Dendritic cell treated with granulocyte-macrophage colony-stimulating factor and Interleukin-4, amounts not matched to agents 40 ng/mL and 50 ng/mL, for 4 days (primary cell): ENCODE measurements around the gene PCBP4.

Experiments used
- H3K27ac Mint-ChIP-seq: one replicate; pipeline ENCODE4 v1.8.0; 2022; ENCODE audit warnings: mild to moderate bottlenecking, mixed read lengths
- H3K27me3 Mint-ChIP-seq: one replicate; pipeline ENCODE4 v1.8.0; 2022; ENCODE audit warnings: mild to moderate bottlenecking, mixed read lengths
- H3K36me3 Mint-ChIP-seq: one replicate; pipeline ENCODE4 v1.8.0; 2022; ENCODE audit warnings: low read depth, mixed read lengths
- H3K4me1 Mint-ChIP-seq: one replicate; pipeline ENCODE4 v1.8.0; 2022; ENCODE audit warnings: low read depth, mixed read lengths
- H3K4me3 Mint-ChIP-seq: one replicate; pipeline ENCODE4 v1.8.0; 2022; ENCODE audit warnings: mild to moderate bottlenecking, moderate library complexity, mixed read lengths
- H3K9me3 Mint-ChIP-seq: one replicate; pipeline ENCODE4 v1.8.0; 2022; ENCODE audit warnings: mixed read lengths
- intact Hi-C: fragments of 100-400 bp; cut with micrococcal nuclease; formaldehyde crosslinking; loops from one replicate; pipeline ENCODE4 v1.15.0; 2022

The PCBP4 gene

GRCh38 chr3:51949121-51949520, 18.1 kb downstream of the PCBP4 start:
- Mint-ChIP-seq H3K36me3 (peaks cover 3% of the 10 kb centered on the region), H3K4me3 (no peak overlapping the region), H3K27me3 (peaks cover 4% of the 10 kb centered on the region), H3K9me3 (no peaks in the 10 kb centered on the region), H3K4me1 (peaks cover 29% of the 10 kb centered on the region), H3K27ac (no peak overlapping the region)
- intact Hi-C loops = no loop called here

- Mint-ChIP-seq H3K4me3 (no peak overlapping the region), H3K27me3 (peaks cover 3% of the 10 kb centered on the region), H3K27ac (no peak overlapping the region), H3K36me3 (peaks cover 5% of the 10 kb centered on the region), H3K4me1 (peaks cover 20% of the 10 kb centered on the region), H3K9me3 (no peaks in the 10 kb centered on the region)
- intact Hi-C loops = no loop called here
These were observed 19.2 kb downstream of the PCBP4 start for GRCh38 chr3:51948016-51948580.

GRCh38 chr3:51947215-51947900, 19.9 kb downstream of the PCBP4 start:
- Mint-ChIP-seq H3K36me3 (peaks cover 5% of the 10 kb centered on the region), H3K4me3 (no peak overlapping the region), H3K9me3 (no peaks in the 10 kb centered on the region), H3K27me3 (no peaks in the 10 kb centered on the region), H3K4me1 (peaks cover 23% of the 10 kb centered on the region), H3K27ac (no peak overlapping the region)
- intact Hi-C loops = no loop called here

GRCh38 chr3:51946796-51947195, 20.5 kb downstream of the PCBP4 start:
- Mint-ChIP-seq H3K27me3 (no peaks in the 10 kb centered on the region), H3K4me1 (peaks cover 23% of the 10 kb centered on the region), H3K9me3 (no peaks in the 10 kb centered on the region), H3K27ac (no peak overlapping the region), H3K4me3 (no peak overlapping the region), H3K36me3 (peaks cover 5% of the 10 kb centered on the region)
- intact Hi-C loops = no loop called here

GRCh38 chr3:51945926-51946705, 21.1 kb downstream of the PCBP4 start:
- H3K4me3 Mint-ChIP-seq = no peak overlapping the region
- H3K27me3 Mint-ChIP-seq = no peaks in the 10 kb centered on the region
- H3K36me3 Mint-ChIP-seq = peaks cover 5% of the 10 kb centered on the region
- H3K9me3 Mint-ChIP-seq = no peaks in the 10 kb centered on the region
- intact Hi-C loops = no loop called here
- H3K27ac Mint-ChIP-seq = no peak overlapping the region
- H3K4me1 Mint-ChIP-seq = peaks cover 26% of the 10 kb centered on the region

- no peaks in the 10 kb centered on the region for H3K27me3 Mint-ChIP-seq
- intact Hi-C loops = no loop called here
- no peak overlapping the region for H3K27ac Mint-ChIP-seq
These were observed 22.0 kb downstream of the PCBP4 start for GRCh38 chr3:51945031-51945840.

GRCh38 chr3:51944451-51945021, 22.7 kb downstream of the PCBP4 start:
- Mint-ChIP-seq H3K27ac (peak overlapping the region; percentile 85), H3K4me1 (peaks cover 36% of the 10 kb centered on the region), H3K9me3 (no peaks in the 10 kb centered on the region), H3K36me3 (peaks cover 13% of the 10 kb centered on the region), H3K27me3 (no peaks in the 10 kb centered on the region), H3K4me3 (no peak overlapping the region)
- intact Hi-C loops = loop anchor here (5.0 kb wide), 1 partner anchor 113 kb away; the partner anchor contains the start of gene DUSP7

More at GRCh38 chr3:51945031-51945840, 22.0 kb downstream of the PCBP4 start:
- no peaks in the 10 kb centered on the region for H3K9me3 Mint-ChIP-seq
- no peak overlapping the region for H3K4me3 Mint-ChIP-seq
- H3K36me3 Mint-ChIP-seq = peaks cover 13% of the 10 kb centered on the region
- peaks cover 35% of the 10 kb centered on the region for H3K4me1 Mint-ChIP-seq

GRCh38 chr3:51943451-51944391, 23.5 kb downstream of the PCBP4 start:
- H3K4me3 Mint-ChIP-seq = no peak overlapping the region
- peak overlapping the region; percentile 85 for H3K27ac Mint-ChIP-seq
- intact Hi-C loops = loop anchor here (5.0 kb wide), 1 partner anchor 114 kb away; the partner anchor contains the start of gene DUSP7

GRCh38 chr3:51942603-51943450, 24.4 kb downstream of the PCBP4 start:
- peak overlapping the region; percentile 85 for H3K27ac Mint-ChIP-seq
- no peaks in the 10 kb centered on the region for H3K9me3 Mint-ChIP-seq
- peaks cover 43% of the 10 kb centered on the region for H3K4me1 Mint-ChIP-seq
- intact Hi-C loops = loop anchor here (1.0 to 5.0 kb wide), 3 partner anchors 31 to 114 kb away; partner anchors contain the start of genes ABHD14B, DUSP7 and RPL29
- peaks cover 30% of the 10 kb centered on the region for H3K36me3 Mint-ChIP-seq
- no peaks in the 10 kb centered on the region for H3K27me3 Mint-ChIP-seq
- H3K4me3 Mint-ChIP-seq = peak overlapping the region; percentile 82

More at GRCh38 chr3:51943451-51944391, 23.5 kb downstream of the PCBP4 start:
- H3K4me1 Mint-ChIP-seq = peaks cover 43% of the 10 kb centered on the region
- no peaks in the 10 kb centered on the region for H3K27me3 Mint-ChIP-seq
- H3K9me3 Mint-ChIP-seq = no peaks in the 10 kb centered on the region
- peaks cover 21% of the 10 kb centered on the region for H3K36me3 Mint-ChIP-seq

GRCh38 chr3:51941798-51942602, 25.3 kb downstream of the PCBP4 start, which contains the start of the genes PARP3 and RRP9:
Gene PARP3, plus strand, starts transcription at chr3:51942363. Its CDS starts 993 bp downstream, at chr3:51943356.
Gene RRP9, minus strand, starts transcription at chr3:51941904. Its CDS starts 37 bp downstream, at chr3:51941867.
- Mint-ChIP-seq H3K36me3 (peaks cover 38% of the 10 kb centered on the region), H3K4me1 (peaks cover 48% of the 10 kb centered on the region), H3K9me3 (no peaks in the 10 kb centered on the region), H3K27ac (peak within 1 kb of the TSS; percentile 85), H3K4me3 (peak within 1 kb of the TSS; percentile 82), H3K27me3 (no peaks in the 10 kb centered on the region)
- intact Hi-C loops = loop anchor here (1.0 to 5.0 kb wide), 3 partner anchors 32 to 115 kb away; partner anchors contain the start of genes ABHD14B, DUSP7 and RPL29

- Mint-ChIP-seq H3K4me1 (peaks cover 48% of the 10 kb centered on the region), H3K4me3 (peak overlapping the region; percentile 82), H3K27me3 (no peaks in the 10 kb centered on the region), H3K27ac (peak overlapping the region; percentile 85), H3K9me3 (no peaks in the 10 kb centered on the region), H3K36me3 (peaks cover 44% of the 10 kb centered on the region)
- intact Hi-C loops = loop anchor here (5.0 kb wide), 1 partner anchor 116 kb away; the partner anchor contains the start of gene DUSP7
These were observed 25.8 kb downstream of the PCBP4 start for GRCh38 chr3:51941463-51941797.
